ENCODE results near the gene FEZ2.
A peak's percentile ranks its signal among the peaks of the same experiment; 100 is the strongest.

The FEZ2 gene, protein sequence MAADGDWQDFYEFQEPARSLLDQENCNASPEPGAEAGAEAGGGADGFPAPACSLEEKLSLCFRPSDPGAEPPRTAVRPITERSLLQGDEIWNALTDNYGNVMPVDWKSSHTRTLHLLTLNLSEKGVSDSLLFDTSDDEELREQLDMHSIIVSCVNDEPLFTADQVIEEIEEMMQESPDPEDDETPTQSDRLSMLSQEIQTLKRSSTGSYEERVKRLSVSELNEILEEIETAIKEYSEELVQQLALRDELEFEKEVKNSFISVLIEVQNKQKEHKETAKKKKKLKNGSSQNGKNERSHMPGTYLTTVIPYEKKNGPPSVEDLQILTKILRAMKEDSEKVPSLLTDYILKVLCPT

DNA sequence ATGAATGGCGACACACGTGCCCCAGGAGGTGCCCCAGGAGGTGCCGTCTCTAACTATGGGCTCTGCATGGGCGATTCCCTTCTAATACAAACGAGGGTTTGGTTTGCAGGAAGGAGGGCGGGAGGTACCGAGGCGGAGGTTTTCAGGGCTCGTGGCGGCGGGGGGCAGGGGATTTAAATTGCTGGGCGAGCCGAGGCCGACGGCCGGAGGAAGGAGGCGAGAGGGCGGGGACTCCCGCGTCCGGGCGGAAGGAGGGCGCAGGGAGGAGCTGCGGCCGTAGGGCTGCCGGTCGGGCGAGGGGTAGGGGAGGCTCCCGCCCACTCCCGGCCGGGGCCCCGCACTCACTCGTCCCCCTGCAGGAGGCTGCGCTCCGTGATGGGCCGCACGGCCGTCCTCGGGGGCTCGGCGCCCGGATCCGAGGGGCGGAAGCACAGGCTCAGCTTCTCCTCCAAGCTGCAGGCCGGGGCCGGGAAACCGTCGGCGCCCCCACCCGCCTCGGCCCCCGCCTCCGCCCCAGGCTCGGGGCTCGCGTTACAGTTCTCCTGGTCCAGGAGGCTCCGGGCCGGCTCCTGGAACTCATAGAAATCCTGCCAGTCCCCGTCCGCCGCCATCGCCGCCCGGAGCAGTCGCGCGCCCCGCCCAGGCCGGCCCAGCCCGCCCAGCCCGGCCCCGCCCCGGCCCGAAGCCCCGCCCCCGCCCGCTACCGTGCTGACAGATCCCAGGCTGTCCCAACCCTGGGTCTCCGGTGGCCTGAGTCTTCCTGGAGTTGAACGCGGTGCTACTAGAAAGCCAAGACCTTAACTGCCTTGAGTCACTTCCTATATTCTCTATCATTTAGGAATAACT, at the start of gene FEZ2:
Gene FEZ2 (minus strand): TSS at position 637 of the 846 bp plus-strand sequence. CDS start 26 bp downstream, at position 611.
- peak within 1 kb of the TSS; percentile 71 to 76 for H3K9ac ChIP-seq (ENCODE audit: low read length in 2 of 2)
- H3K36me3 ChIP-seq (ENCODE audit: control insufficient read depth in 2 of 2, insufficient read depth in 2 of 2, low read length in 2 of 2) = no peaks in the 10 kb centered on the region
- H3K4me3 ChIP-seq (ENCODE audit: low read length in 2 of 2) = peak within 1 kb of the TSS; percentile 81 to 89
- peaks cover 22% of the 10 kb centered on the region for H3K4me1 ChIP-seq (ENCODE audit: control insufficient read depth, insufficient read depth, low read length)
- H3K27me3 ChIP-seq (ENCODE audit: control insufficient read depth in 1 of 2, insufficient read depth in 2 of 2, low read length in 2 of 2) = no peaks in the 10 kb centered on the region
- peak within 1 kb of the TSS; percentile 55 for H3K27ac ChIP-seq (ENCODE audit: low read length)
- H3K9me3 ChIP-seq (ENCODE audit: control insufficient read depth in 2 of 2, low read length in 2 of 2) = no peaks in the 10 kb centered on the region

DNA sequence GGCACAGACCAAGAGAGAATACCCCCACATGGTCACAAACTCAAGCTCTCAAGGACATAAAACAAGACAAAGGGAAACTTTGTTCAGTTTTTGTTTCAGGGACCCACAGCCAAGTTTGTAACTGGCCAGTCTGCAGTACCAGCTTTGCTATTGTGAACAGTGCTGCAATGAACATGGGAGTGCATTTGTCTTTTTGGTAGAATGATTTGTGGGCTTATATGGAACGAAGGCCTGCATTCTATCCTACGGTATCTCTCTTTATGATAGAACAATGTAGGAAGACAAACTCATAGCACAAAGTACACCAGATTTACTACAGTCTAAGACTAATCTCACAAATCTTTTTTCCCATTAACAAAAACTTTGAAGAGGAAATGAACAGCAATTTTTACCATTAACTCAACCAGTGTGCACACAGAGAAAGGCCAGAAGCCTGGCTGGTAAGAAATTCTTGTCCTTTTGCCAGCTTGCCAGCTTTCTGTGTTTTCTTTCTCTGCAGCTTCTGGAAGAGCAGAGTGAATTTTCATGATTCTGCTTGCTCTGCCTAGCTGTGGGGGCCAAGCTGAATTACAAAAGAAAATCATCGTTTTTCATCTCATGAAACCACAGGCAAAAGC, 37.1 kb upstream of the FEZ2 start:
- Histone ChIP-seq H3K9me3 (ENCODE audit: control insufficient read depth in 2 of 2, low read length in 2 of 2) (no peaks in the 10 kb centered on the region), H3K4me3 (ENCODE audit: low read length in 2 of 2) (no peak overlapping the region), H3K36me3 (ENCODE audit: control insufficient read depth in 2 of 2, insufficient read depth in 2 of 2, low read length in 2 of 2) (no peaks in the 10 kb centered on the region), H3K4me1 (ENCODE audit: control insufficient read depth, insufficient read depth, low read length) (peaks cover 5% of the 10 kb centered on the region), H3K27ac (ENCODE audit: low read length) (peak overlapping the region; percentile 58), H3K27me3 (ENCODE audit: control insufficient read depth in 1 of 2, insufficient read depth in 2 of 2, low read length in 2 of 2) (no peaks in the 10 kb centered on the region), H3K9ac (ENCODE audit: low read length in 2 of 2) (no peak overlapping the region)

- no peaks in the 10 kb centered on the region for H3K36me3 ChIP-seq (ENCODE audit: control insufficient read depth in 2 of 2, insufficient read depth in 2 of 2, low read length in 2 of 2)
- no peaks in the 10 kb centered on the region for H3K27me3 ChIP-seq (ENCODE audit: control insufficient read depth in 1 of 2, insufficient read depth in 2 of 2, low read length in 2 of 2)
These were observed 35.6 kb upstream of the FEZ2 start for GRCh38 chr2:36633470-36634092.

DNA sequence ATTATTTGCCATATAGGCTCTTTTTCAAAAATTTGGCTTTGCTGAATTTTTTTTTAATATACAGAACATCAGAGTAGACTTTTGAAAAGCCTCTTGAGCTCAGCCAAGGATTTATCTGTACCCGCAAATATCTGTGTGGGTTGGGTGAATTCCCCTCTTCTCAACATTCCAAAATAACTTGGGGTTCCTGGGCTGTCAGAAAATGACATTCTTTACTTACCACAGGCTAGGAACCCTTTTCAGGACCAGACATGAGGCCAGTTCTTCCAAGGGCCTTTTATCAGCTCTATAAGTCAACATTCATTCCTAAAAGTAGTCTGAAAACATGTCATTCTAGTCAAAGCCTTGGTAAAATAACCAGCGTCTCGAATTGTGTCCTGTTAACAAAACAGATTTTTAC, 28.8 kb upstream of the FEZ2 start:
- Histone ChIP-seq H3K9me3 (ENCODE audit: control insufficient read depth in 2 of 2, low read length in 2 of 2) (peaks cover 4% of the 10 kb centered on the region in 2 donors), H3K27ac (ENCODE audit: low read length) (no peak overlapping the region), H3K27me3 (ENCODE audit: control insufficient read depth in 1 of 2, insufficient read depth in 2 of 2, low read length in 2 of 2) (no peaks in the 10 kb centered on the region), H3K36me3 (ENCODE audit: control insufficient read depth in 2 of 2, insufficient read depth in 2 of 2, low read length in 2 of 2) (no peaks in the 10 kb centered on the region), H3K9ac (ENCODE audit: low read length in 2 of 2) (no peak overlapping the region), H3K4me3 (ENCODE audit: low read length in 2 of 2) (no peak overlapping the region), H3K4me1 (ENCODE audit: control insufficient read depth, insufficient read depth, low read length) (no peaks in the 10 kb centered on the region)

More at GRCh38 chr2:36633470-36634092, 35.6 kb upstream of the FEZ2 start:
- Histone ChIP-seq H3K27ac (ENCODE audit: low read length) (no peak overlapping the region), H3K9me3 (ENCODE audit: control insufficient read depth in 2 of 2, low read length in 2 of 2) (no peaks in the 10 kb centered on the region), H3K4me1 (ENCODE audit: control insufficient read depth, insufficient read depth, low read length) (peaks cover 5% of the 10 kb centered on the region), H3K9ac (ENCODE audit: low read length in 2 of 2) (no peak overlapping the region), H3K4me3 (ENCODE audit: low read length in 2 of 2) (no peak overlapping the region)

- Histone ChIP-seq H3K4me3 (ENCODE audit: low read length in 2 of 2) (no peak overlapping the region), H3K27ac (ENCODE audit: low read length) (no peak overlapping the region), H3K4me1 (ENCODE audit: control insufficient read depth, insufficient read depth, low read length) (no peaks in the 10 kb centered on the region), H3K27me3 (ENCODE audit: control insufficient read depth in 1 of 2, insufficient read depth in 2 of 2, low read length in 2 of 2) (no peaks in the 10 kb centered on the region), H3K9ac (ENCODE audit: low read length in 2 of 2) (no peak overlapping the region), H3K36me3 (ENCODE audit: control insufficient read depth in 2 of 2, insufficient read depth in 2 of 2, low read length in 2 of 2) (no peaks in the 10 kb centered on the region), H3K9me3 (ENCODE audit: control insufficient read depth in 2 of 2, low read length in 2 of 2) (peaks cover 4% of the 10 kb centered on the region in 2 donors)
These were observed 28.1 kb upstream of the FEZ2 start for GRCh38 chr2:36626071-36626470.

GRCh38 chr2:36625304-36625703, 27.3 kb upstream of the FEZ2 start:
- Histone ChIP-seq H3K27ac (ENCODE audit: low read length) (no peak overlapping the region), H3K4me3 (ENCODE audit: low read length in 2 of 2) (no peak overlapping the region), H3K9me3 (ENCODE audit: control insufficient read depth in 2 of 2, low read length in 2 of 2) (peaks cover 4% of the 10 kb centered on the region in 2 donors), H3K36me3 (ENCODE audit: control insufficient read depth in 2 of 2, insufficient read depth in 2 of 2, low read length in 2 of 2) (no peaks in the 10 kb centered on the region), H3K4me1 (ENCODE audit: control insufficient read depth, insufficient read depth, low read length) (no peaks in the 10 kb centered on the region), H3K9ac (ENCODE audit: low read length in 2 of 2) (no peak overlapping the region), H3K27me3 (ENCODE audit: control insufficient read depth in 1 of 2, insufficient read depth in 2 of 2, low read length in 2 of 2) (no peaks in the 10 kb centered on the region)

DNA sequence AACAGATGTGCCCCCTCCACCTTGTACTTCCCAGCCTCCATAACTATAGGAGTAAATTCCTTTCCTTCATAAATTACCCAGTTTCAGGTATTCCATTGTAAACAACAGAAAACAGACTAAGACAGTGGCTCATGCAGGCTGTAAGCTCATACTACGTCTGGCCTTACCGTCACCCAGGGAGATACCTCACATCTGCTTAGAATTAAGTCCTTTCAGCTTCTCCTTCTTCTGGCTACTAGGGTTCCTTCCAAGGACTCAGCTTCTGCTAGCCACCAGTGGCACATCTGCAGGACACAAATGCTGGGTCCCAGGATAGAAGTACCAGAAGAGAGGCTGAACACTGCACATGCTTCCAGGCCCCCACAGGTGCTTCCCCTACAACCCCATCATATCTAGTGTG, 22.4 kb upstream of the FEZ2 start:
- H3K4me1 ChIP-seq (ENCODE audit: control insufficient read depth, insufficient read depth, low read length) = no peaks in the 10 kb centered on the region
- peaks cover 1 to 3% of the 10 kb centered on the region in 2 donors for H3K9me3 ChIP-seq (ENCODE audit: control insufficient read depth in 2 of 2, low read length in 2 of 2)
- no peak overlapping the region for H3K4me3 ChIP-seq (ENCODE audit: low read length in 2 of 2)
- no peaks in the 10 kb centered on the region for H3K36me3 ChIP-seq (ENCODE audit: control insufficient read depth in 2 of 2, insufficient read depth in 2 of 2, low read length in 2 of 2)
- H3K27ac ChIP-seq (ENCODE audit: low read length) = no peak overlapping the region
- H3K27me3 ChIP-seq (ENCODE audit: control insufficient read depth in 1 of 2, insufficient read depth in 2 of 2, low read length in 2 of 2) = no peaks in the 10 kb centered on the region
- H3K9ac ChIP-seq (ENCODE audit: low read length in 2 of 2) = no peak overlapping the region

- H3K4me1 ChIP-seq (ENCODE audit: control insufficient read depth, insufficient read depth, low read length) = no peaks in the 10 kb centered on the region
- H3K4me3 ChIP-seq (ENCODE audit: low read length in 2 of 2) = no peak overlapping the region
- H3K27me3 ChIP-seq (ENCODE audit: control insufficient read depth in 1 of 2, insufficient read depth in 2 of 2, low read length in 2 of 2) = no peaks in the 10 kb centered on the region
- no peaks in the 10 kb centered on the region for H3K9me3 ChIP-seq (ENCODE audit: control insufficient read depth in 2 of 2, low read length in 2 of 2)
- no peak overlapping the region for H3K27ac ChIP-seq (ENCODE audit: low read length)
- no peaks in the 10 kb centered on the region for H3K36me3 ChIP-seq (ENCODE audit: control insufficient read depth in 2 of 2, insufficient read depth in 2 of 2, low read length in 2 of 2)
- no peak overlapping the region for H3K9ac ChIP-seq (ENCODE audit: low read length in 2 of 2)
These were observed 20.4 kb upstream of the FEZ2 start for GRCh38 chr2:36618381-36618780.

DNA sequence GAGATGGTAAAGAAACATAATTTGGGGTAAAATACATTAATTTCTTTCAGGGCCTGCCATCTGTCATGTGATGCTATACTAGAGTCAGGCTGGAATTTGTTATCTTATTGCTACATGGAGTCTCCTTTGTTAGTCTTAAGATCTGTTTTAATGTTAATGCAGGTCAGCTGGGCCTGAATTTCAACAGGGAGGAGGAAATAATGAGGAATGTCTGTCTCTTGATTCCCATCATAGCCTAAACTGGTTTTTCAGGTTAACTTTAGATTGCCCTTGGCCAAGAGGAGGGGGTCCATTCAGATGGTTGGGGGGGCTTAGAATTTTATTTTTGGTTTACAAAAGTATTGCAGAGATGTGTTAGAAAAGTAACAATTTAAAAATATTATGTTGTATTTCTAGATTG, 19.0 kb upstream of the FEZ2 start:
- H3K27ac ChIP-seq (ENCODE audit: low read length) = no peak overlapping the region

GRCh38 chr2:36615222-36615621, 17.3 kb upstream of the FEZ2 start:
- Histone ChIP-seq H3K9me3 (ENCODE audit: control insufficient read depth in 2 of 2, low read length in 2 of 2) (no peaks in the 10 kb centered on the region), H3K27ac (ENCODE audit: low read length) (no peak overlapping the region), H3K4me1 (ENCODE audit: control insufficient read depth, insufficient read depth, low read length) (no peaks in the 10 kb centered on the region), H3K4me3 (ENCODE audit: low read length in 2 of 2) (no peak overlapping the region), H3K36me3 (ENCODE audit: control insufficient read depth in 2 of 2, insufficient read depth in 2 of 2, low read length in 2 of 2) (no peaks in the 10 kb centered on the region), H3K27me3 (ENCODE audit: control insufficient read depth in 1 of 2, insufficient read depth in 2 of 2, low read length in 2 of 2) (no peaks in the 10 kb centered on the region), H3K9ac (ENCODE audit: low read length in 2 of 2) (no peak overlapping the region)

More for the DNA sequence above, 19.0 kb upstream of the FEZ2 start:
- H3K4me1 ChIP-seq (ENCODE audit: control insufficient read depth, insufficient read depth, low read length) = no peaks in the 10 kb centered on the region
- no peak overlapping the region for H3K4me3 ChIP-seq (ENCODE audit: low read length in 2 of 2)
- H3K27me3 ChIP-seq (ENCODE audit: control insufficient read depth in 1 of 2, insufficient read depth in 2 of 2, low read length in 2 of 2) = no peaks in the 10 kb centered on the region
- no peak overlapping the region for H3K9ac ChIP-seq (ENCODE audit: low read length in 2 of 2)
- H3K36me3 ChIP-seq (ENCODE audit: control insufficient read depth in 2 of 2, insufficient read depth in 2 of 2, low read length in 2 of 2) = no peaks in the 10 kb centered on the region
- no peaks in the 10 kb centered on the region for H3K9me3 ChIP-seq (ENCODE audit: control insufficient read depth in 2 of 2, low read length in 2 of 2)

All from stomach smooth muscle (tissue), 2 donors.